GM12801 (cell line): ENCODE measurements around the gene PCDHGA2.

ENCODE experiments used
- TF ChIP-seq, protein P1 (sequence below): IDR thresholded peaks from one replicate; pipeline ENCODE4 v1.5.1; 2011; ENCODE audit warnings: control low read depth; ENCODE audit not compliant: insufficient read length; ENCODE audit errors: extremely low read depth

Gene PCDHGA2

GRCh38 chr5:141343242-141343952 lies 4.8 kb downstream of the PCDHGA2 start, which contains the start of gene PCDHGA3:
PCDHGA3 (plus strand) TSS chr5:141343829; CDS start chr5:141344034, 205 bp downstream.
- TF ChIP-seq, protein P1, sequence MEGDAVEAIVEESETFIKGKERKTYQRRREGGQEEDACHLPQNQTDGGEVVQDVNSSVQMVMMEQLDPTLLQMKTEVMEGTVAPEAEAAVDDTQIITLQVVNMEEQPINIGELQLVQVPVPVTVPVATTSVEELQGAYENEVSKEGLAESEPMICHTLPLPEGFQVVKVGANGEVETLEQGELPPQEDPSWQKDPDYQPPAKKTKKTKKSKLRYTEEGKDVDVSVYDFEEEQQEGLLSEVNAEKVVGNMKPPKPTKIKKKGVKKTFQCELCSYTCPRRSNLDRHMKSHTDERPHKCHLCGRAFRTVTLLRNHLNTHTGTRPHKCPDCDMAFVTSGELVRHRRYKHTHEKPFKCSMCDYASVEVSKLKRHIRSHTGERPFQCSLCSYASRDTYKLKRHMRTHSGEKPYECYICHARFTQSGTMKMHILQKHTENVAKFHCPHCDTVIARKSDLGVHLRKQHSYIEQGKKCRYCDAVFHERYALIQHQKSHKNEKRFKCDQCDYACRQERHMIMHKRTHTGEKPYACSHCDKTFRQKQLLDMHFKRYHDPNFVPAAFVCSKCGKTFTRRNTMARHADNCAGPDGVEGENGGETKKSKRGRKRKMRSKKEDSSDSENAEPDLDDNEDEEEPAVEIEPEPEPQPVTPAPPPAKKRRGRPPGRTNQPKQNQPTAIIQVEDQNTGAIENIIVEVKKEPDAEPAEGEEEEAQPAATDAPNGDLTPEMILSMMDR: no peak

GRCh38 chr5:141343953-141344463 lies 5.4 kb downstream of the PCDHGA2 start:
- TF ChIP-seq, protein P1: no peak

- TF ChIP-seq, protein P1: no peak
These were observed 6.8 kb downstream of the PCDHGA2 start for GRCh38 chr5:141345327-141345726.

GRCh38 chr5:141349917-141350619 lies 11.5 kb downstream of the PCDHGA2 start, which contains the start of gene PCDHGB1:
PCDHGB1 (plus strand) TSS chr5:141350099; CDS start chr5:141350261, 162 bp downstream.
- TF ChIP-seq, protein P1: no peak

DNA sequence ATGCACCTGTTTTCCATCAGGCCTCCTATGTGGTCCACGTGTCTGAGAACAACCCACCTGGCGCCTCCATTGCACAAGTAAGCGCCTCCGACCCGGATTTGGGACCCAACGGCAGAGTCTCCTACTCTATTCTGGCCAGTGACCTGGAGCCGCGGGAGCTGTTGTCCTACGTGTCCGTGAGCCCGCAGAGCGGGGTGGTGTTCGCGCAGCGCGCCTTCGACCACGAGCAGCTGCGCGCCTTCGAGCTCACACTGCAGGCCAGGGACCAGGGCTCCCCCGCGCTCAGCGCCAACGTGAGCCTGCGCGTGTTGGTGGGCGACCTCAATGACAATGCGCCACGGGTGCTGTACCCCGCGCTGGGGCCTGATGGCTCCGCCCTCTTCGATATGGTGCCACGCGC lies 13.0 kb downstream of the PCDHGA2 start:
- TF ChIP-seq, protein P1: no peak

GRCh38 chr5:141354900-141355469 lies 16.4 kb downstream of the PCDHGA2 start, which contains the start of gene PCDHGA4:
PCDHGA4 (plus strand) TSS chr5:141355021; CDS start chr5:141355108, 87 bp downstream.
- TF ChIP-seq, protein P1: no peak

DNA sequence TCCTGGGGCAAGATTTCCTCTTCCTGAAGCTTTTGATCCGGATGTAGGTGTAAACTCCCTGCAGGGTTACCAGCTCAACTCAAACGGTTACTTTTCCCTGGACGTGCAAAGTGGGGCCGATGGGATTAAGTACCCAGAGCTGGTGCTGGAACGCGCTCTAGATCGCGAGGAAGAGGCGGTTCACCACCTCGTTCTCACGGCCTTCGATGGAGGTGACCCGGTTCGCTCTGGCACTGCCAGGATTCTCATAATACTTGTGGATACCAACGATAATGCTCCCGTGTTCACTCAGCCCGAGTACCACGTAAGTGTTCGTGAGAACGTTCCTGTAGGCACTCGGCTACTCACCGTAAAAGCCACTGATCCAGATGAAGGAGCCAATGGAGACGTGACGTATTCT lies 17.1 kb downstream of the PCDHGA2 start:
- TF ChIP-seq, protein P1: no peak
